Esophagus squamous epithelium (tissue), 5 donors: ENCODE measurements around the gene COQ8A. TPM values are rescaled to one million over a fixed set of nuclear protein-coding genes. Genes with fewer than 3 reads are reported as not detected.
A peak's percentile ranks its signal among the peaks of the same experiment; 100 is the strongest.

Experiments used
- DNase-seq: peaks from one replicate; lab custom pipeline; 2025; lab: John Stamatoyannopoulos, UW
- H3K27ac ChIP-seq, 4 donors: fragments of 200-600 bp; sonication (generic); one replicate each; pipeline ENCODE4 v1.5.1; 2016 to 2019; ENCODE audit warnings: mild to moderate bottlenecking in 1 of 4
- H3K27me3 ChIP-seq, 4 donors: fragments of 200-600 bp; sonication (generic); 1 replicate in 3 of 4; 2 replicates in 1 of 4; pipeline versions ENCODE4 v1.5.1 to v1.6.0; 2017 to 2021; ENCODE audit warnings: antibody characterized with exemption in 1 of 4
- H3K36me3 ChIP-seq, 3 donors: fragments of 200-600 bp; sonication (generic); one replicate each; pipeline ENCODE4 v1.5.1; 2016 to 2019
- H3K4me1 ChIP-seq, 3 donors: fragments of 200-600 bp; sonication (generic); one replicate each; pipeline ENCODE4 v1.5.1; 2017 to 2019
- H3K4me3 ChIP-seq, 4 donors: fragments of 200-600 bp; sonication (generic); 1 replicate in 3 of 4; 2 replicates in 1 of 4; pipeline ENCODE4 v1.5.1; 2016 to 2019; ENCODE audit warnings: mild to moderate bottlenecking in 2 of 4, moderate library complexity in 1 of 4
- H3K9me3 ChIP-seq, 3 donors: fragments of 200-600 bp; sonication (generic); one replicate each; pipeline ENCODE4 v1.5.1; 2016 to 2019
- POLR2A ChIP-seq, 4 donors: fragments of 450-650 bp; IDR thresholded peaks; one replicate each; pipeline ENCODE4 v1.6.1; 2017; ENCODE audit warnings: antibody characterized with exemption in 4 of 4, mild to moderate bottlenecking in 4 of 4, moderate library complexity in 3 of 4
- WGBS, 2 donors: methylation state at CpG; one replicate each; pipeline ENCODE4 v1.1.5; 2018; 5-methylcytosine and 5-hydroxymethylcytosine counted together
- intact Hi-C: fragments of 100-400 bp; cut with DNase I; formaldehyde crosslinking; loops from one replicate; pipeline ENCODE4 v1.15.0; 2022
- total RNA-seq, 4 donors: library from RNA; depleted of rRNA; stranded (reverse); fragments of >200 nt; gene quantifications; one replicate each; pipeline ENCODE4 v1.1.0, GENCODE V29; 2016
- TF ChIP-seq, protein P1 (sequence below), 6 experiments: fragments of 450-650 bp in 4 of 6; fragments of 200-600 bp in 2 of 6; sonication (generic) in 2 of 6; IDR thresholded peaks; one replicate each; pipeline ENCODE4 v1.5.1; 2016 to 2019; ENCODE audit warnings: antibody characterized with exemption in 6 of 6, mild to moderate bottlenecking in 4 of 6, moderate library complexity in 4 of 6
- donor health status: DM: yes; HTN: yes; CAD: no.

COQ8A gene
- total RNA-seq, 4 donors from 2014 or later = 9.3 to 37.8 (median 16.9) TPM

DNA sequence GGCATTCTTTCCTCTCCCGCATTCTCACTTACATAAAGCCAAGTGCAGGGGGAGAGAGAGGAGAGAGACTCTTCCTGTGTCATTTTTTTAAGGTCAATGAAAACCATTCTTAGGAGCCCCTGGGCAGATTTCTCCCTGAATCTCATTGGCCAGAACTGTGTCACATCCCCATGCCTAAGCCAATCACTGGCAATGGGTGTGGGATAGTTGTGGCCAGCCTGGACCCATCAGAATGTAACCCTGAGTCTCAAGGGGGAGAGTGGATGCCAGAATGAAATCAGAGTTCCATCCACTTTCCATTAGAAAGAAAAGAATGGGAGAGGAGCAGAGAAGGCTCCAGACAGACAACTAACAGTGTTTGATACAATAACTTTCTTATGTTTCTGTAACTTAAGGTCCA lies 31.2 kb upstream of the COQ8A start:
- H3K27me3 ChIP-seq = no peaks in the 10 kb centered on the region
- H3K4me1 ChIP-seq = peaks cover 0 to 3% (median 0%) of the 10 kb centered on the region in 3 donors
- intact Hi-C loops = no loop called here
- H3K36me3 ChIP-seq = no peaks in the 10 kb centered on the region
- no peaks in the 10 kb centered on the region for H3K9me3 ChIP-seq
- no peak overlapping the region for H3K4me3 ChIP-seq
- 75 to 87% methylated on average over 1 of the region's 1 CpG for WGBS, 2 donors
- DNase-seq = no peak
- TF ChIP-seq, protein P1, sequence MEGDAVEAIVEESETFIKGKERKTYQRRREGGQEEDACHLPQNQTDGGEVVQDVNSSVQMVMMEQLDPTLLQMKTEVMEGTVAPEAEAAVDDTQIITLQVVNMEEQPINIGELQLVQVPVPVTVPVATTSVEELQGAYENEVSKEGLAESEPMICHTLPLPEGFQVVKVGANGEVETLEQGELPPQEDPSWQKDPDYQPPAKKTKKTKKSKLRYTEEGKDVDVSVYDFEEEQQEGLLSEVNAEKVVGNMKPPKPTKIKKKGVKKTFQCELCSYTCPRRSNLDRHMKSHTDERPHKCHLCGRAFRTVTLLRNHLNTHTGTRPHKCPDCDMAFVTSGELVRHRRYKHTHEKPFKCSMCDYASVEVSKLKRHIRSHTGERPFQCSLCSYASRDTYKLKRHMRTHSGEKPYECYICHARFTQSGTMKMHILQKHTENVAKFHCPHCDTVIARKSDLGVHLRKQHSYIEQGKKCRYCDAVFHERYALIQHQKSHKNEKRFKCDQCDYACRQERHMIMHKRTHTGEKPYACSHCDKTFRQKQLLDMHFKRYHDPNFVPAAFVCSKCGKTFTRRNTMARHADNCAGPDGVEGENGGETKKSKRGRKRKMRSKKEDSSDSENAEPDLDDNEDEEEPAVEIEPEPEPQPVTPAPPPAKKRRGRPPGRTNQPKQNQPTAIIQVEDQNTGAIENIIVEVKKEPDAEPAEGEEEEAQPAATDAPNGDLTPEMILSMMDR (IDR thresholded peaks at IDR 0.05) = no peak
- no peak for TF ChIP-seq POLR2A (IDR thresholded peaks at IDR 0.05)
- H3K27ac ChIP-seq = no peak overlapping the region

DNA sequence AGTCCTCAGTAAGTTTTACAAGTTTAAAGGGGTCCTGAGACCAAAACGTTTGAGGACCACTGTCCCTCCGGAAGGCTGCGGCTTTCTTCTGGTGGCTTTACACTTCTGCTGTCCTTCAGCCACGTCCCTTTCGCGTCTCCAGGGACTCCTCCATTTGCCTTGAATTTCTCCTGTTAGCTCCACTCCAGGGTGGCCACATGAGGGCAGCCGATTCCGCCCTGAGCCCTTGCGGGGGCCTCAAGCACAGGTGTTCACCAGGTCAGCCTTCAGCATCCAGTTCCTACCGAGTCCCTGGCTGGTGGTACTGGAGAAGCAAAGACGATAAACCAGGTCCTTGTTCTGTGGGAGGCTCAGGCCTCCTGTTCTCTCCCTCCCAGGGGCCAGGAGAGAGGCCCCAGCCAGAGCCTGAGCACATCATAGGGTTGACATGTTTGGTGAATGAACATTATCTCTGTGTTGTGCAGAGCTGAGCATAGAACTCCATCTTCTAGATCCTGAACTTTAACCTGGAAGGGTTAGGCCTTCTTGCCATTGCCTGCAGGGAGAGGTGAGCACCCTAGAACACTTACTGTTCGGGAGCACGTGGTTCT lies 27.4 kb upstream of the COQ8A start:
- Histone ChIP-seq H3K4me1 (no peaks in the 10 kb centered on the region), H3K27ac (no peak overlapping the region), H3K36me3 (no peaks in the 10 kb centered on the region), H3K4me3 (no peak overlapping the region), H3K27me3 (no peaks in the 10 kb centered on the region), H3K9me3 (no peaks in the 10 kb centered on the region)
- intact Hi-C loops = no loop called here
- 50 to 56% methylated on average over 10 to 11 of the region's 13 CpGs for WGBS, 2 donors
- TF ChIP-seq, protein P1 (IDR thresholded peaks at IDR 0.05) = peak; percentile 20 to 68 (median 48)
- no peak for TF ChIP-seq POLR2A (IDR thresholded peaks at IDR 0.05)
- no peak for DNase-seq

DNA sequence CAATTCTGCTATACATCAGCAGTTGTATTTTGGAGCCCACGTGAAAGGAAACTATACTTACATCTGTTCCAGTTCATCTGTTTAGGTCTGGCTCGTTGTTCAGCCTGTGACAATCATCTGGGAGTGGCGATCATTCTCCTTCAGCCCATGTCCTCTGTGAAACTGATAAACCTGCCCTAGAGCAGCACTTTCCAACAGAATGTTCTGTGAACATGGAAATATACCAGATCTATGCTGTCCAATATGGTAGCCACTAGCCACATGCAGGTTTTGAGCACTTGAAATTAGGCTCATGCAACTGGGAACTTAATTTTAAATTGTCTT lies 24.5 kb upstream of the COQ8A start:
- Histone ChIP-seq H3K27ac (no peak overlapping the region), H3K4me3 (no peak overlapping the region), H3K9me3 (no peaks in the 10 kb centered on the region), H3K27me3 (no peaks in the 10 kb centered on the region), H3K4me1 (no peaks in the 10 kb centered on the region), H3K36me3 (peaks cover 0 to 9% (median 0%) of the 10 kb centered on the region in 3 donors)
- no peak for TF ChIP-seq POLR2A (IDR thresholded peaks at IDR 0.05)
- TF ChIP-seq, protein P1 (IDR thresholded peaks at IDR 0.05) = no peak
- 68 to 71% methylated on average over 3 of the region's 3 CpGs for WGBS, 2 donors
- intact Hi-C loops = no loop called here
- DNase-seq = no peak

DNA sequence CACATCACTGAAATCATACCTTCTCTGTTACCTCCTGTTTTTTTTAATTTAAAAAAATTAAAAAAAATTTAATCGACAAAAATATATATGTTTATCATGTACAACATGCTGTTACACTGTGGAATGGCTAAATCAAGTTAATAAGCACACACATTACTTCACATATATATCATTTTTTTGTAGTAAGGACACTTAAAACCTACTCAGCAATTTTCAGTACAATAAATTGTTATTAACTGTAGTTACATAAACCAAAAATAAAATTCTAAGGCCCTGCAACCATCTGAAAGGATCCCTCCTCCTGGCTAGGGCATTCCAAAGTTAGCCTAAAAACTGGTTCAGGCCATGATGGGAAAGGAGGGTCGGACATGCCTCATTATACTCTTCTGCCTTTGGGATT lies 23.6 kb upstream of the COQ8A start:
- no peaks in the 10 kb centered on the region for H3K27me3 ChIP-seq
- H3K9me3 ChIP-seq = no peaks in the 10 kb centered on the region
- H3K4me1 ChIP-seq = no peaks in the 10 kb centered on the region
- no peak for TF ChIP-seq POLR2A (IDR thresholded peaks at IDR 0.05)
- TF ChIP-seq, protein P1 (IDR thresholded peaks at IDR 0.05) = no peak
- H3K36me3 ChIP-seq = peaks cover 0 to 9% (median 0%) of the 10 kb centered on the region in 3 donors
- no peak for DNase-seq
- intact Hi-C loops = no loop called here
- H3K27ac ChIP-seq = no peak overlapping the region
- no peak overlapping the region for H3K4me3 ChIP-seq
- 89 to 98% methylated on average over 2 of the region's 2 CpGs for WGBS, 2 donors

DNA sequence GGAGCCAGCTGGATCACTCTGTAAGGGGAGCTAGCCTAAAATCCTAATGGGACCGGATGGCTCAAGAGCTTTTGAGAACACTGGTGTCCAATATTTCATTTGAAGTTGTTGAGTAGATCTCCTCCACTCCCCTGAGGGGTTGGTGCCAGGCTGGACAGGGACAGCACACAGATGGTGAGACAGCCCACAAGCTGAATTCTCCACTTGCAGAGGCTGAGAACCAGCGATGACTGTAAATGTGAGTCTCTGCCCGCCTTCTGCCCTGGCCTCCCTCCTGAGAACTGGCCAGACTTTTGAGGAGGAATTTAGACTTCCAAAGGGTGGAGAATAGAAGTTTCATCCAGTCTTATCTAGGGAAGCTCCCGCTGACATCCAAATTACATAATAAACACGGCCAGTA lies 20.5 kb upstream of the COQ8A start:
- Histone ChIP-seq H3K4me3 (no peak overlapping the region), H3K4me1 (no peaks in the 10 kb centered on the region), H3K27ac (no peak overlapping the region), H3K36me3 (peaks cover 0 to 9% (median 0%) of the 10 kb centered on the region in 3 donors), H3K9me3 (no peaks in the 10 kb centered on the region), H3K27me3 (no peaks in the 10 kb centered on the region)
- WGBS, 2 donors = 93 to 94% methylated on average over 5 of the region's 5 CpGs
- intact Hi-C loops = no loop called here
- TF ChIP-seq, protein P1 (IDR thresholded peaks at IDR 0.05) = no peak
- TF ChIP-seq POLR2A (IDR thresholded peaks at IDR 0.05) = no peak
- DNase-seq = no peak
